SK-N-MC (cell line): ENCODE results near the gene EIF4B.

Source experiments
- EZH2 ChIP-seq: fragments of 200-600 bp; sonication (generic); IDR thresholded peaks from one replicate; pipeline ENCODE4 v1.6.1; 2017; ENCODE audit warnings: antibody characterized with exemption
- POLR2AphosphoS5 ChIP-seq: IDR thresholded peaks from 2 replicates; pipeline ENCODE4 v1.6.1; 2012; ENCODE audit warnings: mild to moderate bottlenecking, low read depth, low read length, borderline replicate concordance

DNA sequence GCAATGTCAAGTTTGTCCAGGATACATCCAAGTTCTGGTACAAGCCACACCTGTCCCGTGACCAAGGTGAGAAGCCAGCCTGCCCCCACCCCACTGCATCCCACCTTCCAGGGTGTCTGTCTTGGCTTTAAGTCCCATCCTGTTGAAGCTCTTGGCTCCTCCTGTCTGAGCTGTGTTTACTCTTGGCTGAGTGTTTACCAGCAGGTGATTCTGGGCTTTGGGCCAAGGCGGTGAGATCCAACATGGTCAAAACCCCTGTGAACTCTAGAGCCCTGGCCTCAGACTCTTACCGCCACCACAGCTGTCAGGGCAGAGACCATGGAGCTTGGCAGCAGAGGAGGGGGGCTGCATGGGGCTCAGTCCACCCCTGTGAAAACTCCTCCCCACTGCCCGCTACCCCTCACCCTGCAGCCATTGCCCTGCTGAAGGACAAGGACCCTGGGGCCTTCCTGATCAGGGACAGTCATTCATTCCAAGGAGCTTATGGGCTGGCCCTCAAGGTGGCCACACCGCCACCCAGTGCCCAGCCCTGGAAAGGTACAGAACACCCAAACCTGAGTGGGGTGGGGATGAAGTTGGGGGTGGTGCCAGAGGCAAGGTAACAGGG, 55.3 kb downstream of the EIF4B start:
- TF ChIP-seq EZH2 (no peak), POLR2AphosphoS5 (no peak)
